SKM-1 treated with dmso at 0.1 percent for 144 hours (cell line): Measurements from ENCODE around the gene TP53I13.

ENCODE experiments used
- DNase-seq: peaks from one replicate; lab custom pipeline; 2025; ENCODE audit not compliant: unreplicated experiment; lab: John Stamatoyannopoulos, UW

The TP53I13 gene

DNA sequence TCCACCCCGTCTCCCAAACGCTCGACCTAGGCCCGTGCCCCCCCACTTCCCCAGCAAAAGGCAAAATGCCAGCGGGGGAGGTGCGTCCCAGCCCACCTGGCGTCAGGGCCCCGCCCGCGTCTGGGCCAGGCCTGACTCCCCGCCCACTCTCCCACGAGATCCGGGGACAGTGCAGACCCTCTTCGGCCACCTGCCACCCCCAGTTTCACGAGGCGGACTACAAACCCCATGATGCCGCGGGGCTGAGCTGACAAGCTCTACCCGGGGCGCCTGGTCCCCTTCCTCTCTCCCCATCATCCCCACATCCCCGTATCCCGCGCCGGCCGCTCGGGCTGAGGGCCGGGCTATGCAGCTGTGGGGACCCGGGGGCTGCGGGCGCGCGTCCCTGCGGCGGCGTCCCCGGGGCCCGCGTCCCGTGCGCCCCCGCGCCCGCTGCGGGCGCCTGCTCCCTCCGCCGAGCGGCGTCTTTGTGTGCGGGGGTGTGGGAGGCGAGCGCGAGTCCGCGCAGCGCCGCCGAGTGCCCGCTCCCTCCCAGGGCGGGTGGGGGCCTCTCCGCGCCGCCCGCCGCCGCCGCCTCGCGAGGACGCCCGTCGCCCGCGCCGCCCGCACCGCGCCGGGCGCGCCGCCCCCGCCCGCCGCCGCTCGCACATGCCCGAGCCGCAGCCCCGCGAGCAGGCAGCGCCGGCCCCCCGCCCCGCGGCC, 24.5 kb downstream of the TP53I13 start, which contains the start of gene ANKRD13B:
ANKRD13B (plus strand) TSS at position 283 of the 702 bp plus-strand sequence. CDS start 490 bp downstream, outside the sequence.
- DNase-seq: peak; percentile 15

DNA sequence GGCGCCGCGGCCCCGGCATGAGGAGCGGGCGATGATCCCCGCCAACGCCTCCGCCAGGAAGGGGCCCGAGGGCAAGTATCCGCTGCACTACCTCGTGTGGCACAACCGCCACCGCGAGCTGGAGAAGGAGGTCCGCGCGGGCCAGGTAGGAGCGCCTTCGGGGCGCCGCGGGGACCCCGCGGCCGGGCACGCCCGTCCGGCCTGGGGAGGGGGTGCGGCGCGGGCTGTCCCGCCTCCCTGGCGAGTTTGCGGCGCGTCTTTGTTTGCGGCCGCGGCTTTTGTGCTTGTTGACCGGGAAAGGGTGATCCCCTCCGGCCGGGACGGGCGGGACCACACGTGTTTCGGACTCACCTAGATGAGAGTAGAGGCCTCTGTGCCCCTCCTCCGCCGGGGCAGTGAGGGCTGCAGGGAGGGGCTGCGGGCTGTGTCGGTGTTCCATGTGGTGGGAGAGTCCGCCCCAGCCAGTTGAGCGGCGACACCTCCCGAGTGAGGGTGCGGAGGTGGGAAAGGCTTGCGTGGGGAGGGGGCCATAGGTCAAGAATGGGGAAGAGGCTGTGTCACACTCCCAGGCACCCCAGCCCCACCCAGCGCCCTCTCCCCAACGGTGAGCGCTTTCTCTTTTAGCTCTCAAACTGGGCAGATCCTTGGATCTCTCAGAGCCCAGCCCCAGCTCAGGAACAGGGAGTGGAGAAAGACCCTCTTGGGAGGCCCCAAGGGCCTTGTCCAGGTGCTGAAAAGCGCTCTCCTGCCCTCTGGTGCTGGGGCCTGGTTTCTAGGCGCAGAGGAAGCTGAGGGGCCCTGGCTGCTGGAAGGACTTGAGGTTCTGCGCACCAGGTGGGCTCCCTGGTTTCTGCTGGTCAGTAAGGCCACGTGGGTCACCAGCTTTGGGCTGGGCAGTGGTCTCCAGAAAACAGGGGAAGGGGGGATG, 25.4 kb downstream of the TP53I13 start:
- DNase-seq: no peak

DNA sequence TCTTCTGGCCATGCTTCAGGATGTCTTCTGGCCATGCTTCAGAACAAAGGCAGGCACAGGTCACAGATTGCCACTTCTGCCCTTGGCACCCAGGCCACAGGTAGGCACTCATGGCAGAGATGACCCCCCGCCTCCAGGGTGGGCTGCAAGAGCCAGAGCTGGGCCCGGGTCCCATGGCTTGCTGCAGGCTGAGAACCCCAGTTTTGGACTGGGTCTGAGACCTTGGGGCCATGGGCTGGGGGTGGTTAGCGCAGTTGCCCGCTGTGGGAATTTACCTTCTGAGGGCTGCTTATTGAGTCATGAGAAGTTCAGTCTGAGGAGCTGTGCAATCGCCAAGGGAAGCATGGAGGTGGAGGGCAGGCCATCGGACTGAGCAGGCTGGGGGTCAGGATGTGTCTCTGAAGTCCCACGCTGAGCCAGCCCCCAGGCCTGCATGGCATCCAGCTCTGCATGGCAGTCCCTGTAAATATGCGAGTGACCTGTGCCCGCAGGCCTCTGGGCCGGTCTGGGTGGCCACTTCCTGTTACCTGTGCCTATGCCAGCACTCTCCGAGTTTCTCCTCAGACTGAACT, 26.1 kb downstream of the TP53I13 start:
- no peak for DNase-seq

DNA sequence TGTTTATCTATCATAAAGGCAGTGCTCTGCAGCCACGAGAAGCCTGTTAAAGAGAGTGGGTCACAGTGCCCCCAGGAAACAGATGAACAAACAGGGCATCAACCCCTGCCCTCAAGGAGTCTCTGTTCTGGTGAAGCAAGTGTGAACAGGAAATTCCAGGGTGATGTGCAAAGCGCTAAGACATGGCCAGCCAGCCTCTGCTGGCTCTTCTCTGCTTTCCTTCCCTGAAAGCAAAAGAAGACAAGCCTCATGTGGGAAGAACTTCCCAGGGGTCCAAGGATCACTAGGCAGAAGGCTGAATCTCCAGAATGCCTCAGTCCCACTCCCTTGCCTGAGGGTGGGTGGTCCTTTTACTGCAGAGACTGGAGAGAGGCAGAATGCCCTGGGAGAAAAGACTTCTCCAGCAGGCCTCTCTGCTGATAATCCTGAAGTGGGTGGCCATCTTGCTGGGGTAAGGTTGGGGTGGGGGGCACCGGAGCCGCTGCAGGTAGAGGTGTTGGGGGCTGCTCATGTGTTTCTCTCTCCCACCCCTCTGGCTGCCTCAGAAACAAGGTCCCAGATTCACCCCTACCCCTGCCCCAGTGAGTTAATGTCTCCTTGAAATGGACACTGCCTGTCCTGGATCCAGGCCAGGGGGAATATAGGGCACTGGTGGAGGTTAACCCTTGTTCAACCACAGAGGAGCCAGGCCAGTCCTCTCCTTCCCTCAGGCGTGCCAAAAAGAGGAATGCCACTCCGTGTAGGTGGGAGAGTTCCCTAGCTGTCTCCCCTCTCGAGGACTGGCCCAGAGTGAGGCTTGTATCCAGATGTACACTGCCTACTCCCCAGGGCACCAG, 26.8 kb downstream of the TP53I13 start:
- no peak for DNase-seq

DNA sequence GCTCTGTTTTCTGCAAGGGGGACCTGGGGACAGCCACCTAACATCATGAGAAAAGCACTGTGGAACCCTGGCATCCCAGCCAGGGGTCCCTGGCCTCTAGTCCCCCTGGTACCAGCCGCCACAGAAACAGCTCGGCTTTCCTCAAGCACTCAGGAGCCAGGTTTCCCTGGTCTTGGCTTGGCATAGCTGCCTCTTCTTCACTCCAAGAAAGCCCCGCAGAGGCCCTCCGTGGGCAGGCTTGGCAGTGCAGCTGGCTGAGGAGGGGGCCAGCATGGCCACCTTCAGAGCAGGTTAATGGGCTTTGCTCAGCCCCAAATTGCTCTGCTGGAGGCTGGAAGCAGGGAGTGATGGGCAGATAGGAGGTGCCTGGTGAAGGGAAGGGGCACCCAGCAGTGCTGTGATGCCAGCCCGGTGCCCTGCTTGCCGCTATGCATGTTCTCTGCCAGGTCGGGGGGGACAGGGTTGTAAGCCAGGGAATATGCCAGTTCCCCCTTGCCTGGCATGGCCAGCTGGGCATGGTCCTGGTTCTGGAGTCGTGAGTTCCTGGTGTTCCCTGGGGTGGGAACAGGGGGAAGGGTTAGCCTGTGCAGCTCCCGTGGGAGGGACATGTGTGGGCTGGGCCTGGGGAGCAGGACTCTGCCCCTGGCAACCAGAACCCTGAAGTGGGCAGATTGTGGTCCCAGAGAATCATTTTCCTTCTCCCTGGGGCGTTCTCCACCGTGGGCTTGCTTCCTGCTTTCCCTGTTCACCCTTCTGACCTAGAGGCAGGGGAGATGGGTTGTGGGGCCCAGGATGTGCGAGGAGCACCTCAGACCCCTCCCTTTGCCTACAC, 27.7 kb downstream of the TP53I13 start:
- DNase-seq: no peak

DNA sequence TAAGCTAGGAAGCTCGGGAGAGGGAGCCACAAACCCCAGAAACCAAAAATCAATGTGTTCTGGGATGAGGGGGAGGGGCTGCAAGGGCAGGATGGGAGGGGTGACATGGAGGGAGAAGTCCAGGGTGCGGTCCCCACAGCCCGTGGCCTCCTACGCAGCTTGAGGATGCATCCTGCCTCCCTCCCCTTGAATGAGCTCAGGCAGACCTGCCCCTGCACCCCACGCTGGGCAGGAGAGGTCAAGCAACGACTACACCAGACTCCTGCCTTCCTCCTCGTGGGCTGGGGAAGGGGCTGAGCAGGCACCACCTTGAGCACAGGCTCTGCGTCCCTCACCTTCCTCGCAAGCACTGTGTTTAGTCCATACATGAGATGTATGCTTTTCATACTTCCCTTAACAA, 28.3 kb downstream of the TP53I13 start:
- DNase-seq: no peak

DNA sequence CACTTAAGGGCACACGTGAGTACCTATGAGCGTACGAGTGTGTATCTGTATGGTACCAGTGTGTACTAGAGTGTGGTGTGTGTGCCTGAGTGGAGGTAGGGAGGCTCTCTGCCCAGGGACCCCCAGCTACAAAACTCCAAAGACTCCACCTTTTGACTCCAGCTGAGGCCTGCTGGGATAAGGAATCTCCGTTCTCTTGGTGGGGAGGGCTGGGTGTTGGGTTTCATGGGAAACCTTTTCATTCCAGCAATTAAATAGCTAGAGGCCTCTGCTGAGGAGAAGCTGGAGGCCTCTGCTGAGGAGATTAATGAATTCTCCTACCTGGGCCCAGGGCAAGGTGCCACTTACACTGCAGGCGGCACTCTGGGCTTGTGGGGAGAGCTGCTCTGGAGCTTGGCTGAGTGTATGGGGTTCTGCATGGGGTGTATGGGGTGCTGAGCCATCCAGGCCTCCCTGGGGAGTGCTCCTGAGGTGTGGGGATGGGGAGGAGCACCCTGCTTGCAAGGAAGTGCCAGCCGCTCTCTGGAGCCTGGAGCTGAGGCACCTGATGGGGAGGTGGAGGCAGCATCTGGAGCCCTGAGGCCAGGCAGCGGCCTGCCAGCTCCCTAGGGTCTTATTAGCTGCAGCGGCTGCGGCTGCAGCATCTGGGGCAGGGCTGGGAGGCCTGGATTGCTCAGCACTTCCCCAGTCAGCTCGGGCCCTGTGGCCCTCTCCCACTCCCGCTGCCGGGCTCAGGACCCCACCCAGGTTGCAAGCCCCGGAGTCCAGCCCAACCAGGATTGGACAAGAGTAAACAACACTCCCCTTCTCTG, 29.1 kb downstream of the TP53I13 start:
- no peak for DNase-seq

DNA sequence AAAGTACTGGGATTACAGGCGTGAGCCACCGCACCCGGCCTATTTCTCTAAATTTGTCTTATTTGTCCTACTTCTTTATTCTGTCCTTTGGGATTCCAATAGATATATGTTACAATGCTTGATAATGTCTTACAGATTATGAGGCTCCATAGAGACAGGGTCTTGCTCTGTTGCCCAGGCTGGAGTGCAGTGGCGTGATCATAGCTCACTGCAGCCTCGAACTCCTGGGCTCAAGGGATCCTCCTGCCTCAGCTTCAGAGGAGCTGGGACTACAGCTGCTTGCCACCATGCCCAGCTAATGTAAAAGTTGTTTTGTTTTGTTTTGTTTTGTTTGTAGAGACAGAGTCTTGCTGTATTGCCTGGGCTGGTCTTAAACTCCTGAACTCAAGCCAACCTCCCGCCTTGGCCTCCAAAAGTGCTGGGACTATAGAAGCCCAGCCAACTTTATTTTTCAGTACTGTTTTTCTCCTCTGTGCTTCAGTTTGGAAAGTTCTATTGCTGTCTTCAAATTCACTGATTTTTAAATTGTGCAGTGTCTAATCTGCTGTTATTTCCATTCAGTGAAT, 34.7 kb downstream of the TP53I13 start:
- DNase-seq: no peak

DNA sequence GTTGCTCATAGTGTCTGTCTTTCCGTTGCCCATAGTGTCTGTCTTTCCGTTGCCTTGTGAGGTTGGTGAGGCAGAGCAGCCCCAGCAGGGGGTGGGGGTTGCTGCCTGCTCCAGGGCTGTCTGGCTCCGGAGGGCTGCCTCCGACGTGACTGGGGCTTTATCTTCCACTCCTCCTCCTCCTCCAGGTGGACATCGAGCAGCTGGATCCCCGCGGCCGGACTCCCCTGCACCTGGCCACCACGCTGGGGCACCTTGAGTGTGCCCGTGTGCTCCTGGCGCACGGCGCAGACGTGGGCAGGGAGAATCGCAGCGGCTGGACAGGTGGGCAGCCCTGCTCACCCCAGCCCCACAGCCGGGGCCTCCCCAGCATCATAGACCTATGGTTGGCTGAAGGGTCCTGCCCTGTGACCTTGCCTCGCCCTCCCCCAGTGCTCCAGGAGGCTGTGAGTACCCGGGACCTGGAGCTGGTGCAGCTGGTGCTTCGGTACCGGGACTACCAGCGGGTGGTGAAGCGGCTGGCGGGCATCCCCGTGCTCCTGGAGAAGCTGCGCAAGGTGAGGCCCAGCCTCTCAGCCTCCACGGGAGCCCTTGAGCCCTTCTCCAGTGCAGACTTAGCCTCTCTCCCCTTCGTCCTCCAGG, 39.2 kb downstream of the TP53I13 start:
- no peak for DNase-seq

DNA sequence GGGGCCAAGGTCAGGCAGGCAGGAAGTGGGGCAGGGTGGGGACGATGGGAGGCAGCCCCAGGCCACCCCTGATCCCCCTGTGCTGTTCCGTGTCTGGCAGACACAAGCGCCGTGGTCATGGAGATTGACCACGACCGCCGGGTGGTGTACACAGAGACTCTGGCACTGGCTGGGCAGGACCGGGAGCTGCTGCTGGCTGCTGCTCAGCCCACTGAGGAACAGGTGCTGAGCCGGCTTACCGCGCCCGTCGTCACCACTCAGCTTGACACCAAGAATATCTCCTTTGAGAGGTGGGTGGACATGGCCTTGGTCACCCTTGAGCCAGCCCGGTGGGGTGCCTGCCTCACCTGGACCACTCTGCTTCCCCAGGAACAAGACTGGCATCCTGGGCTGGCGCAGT, 40.5 kb downstream of the TP53I13 start:
- DNase-seq: no peak

DNA sequence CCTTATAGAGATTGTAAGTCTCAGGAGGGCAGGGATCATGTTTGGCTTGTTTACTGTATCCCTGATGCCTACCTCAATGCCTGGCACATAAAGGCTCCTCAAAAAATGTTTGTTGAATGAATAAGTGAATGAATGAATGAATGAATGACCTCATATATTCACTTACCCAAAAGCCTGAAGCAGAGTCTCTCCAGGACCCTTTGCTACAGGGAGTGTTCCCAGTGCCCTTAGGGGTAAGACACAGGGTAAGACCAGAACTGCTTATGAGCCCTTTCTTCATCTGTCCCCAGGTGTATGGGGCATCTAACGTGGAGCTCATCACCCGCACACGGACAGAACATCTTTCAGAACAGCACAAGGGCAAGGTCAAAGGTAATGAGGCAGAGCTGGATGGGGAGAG, 41.9 kb downstream of the TP53I13 start:
- DNase-seq: no peak

DNA sequence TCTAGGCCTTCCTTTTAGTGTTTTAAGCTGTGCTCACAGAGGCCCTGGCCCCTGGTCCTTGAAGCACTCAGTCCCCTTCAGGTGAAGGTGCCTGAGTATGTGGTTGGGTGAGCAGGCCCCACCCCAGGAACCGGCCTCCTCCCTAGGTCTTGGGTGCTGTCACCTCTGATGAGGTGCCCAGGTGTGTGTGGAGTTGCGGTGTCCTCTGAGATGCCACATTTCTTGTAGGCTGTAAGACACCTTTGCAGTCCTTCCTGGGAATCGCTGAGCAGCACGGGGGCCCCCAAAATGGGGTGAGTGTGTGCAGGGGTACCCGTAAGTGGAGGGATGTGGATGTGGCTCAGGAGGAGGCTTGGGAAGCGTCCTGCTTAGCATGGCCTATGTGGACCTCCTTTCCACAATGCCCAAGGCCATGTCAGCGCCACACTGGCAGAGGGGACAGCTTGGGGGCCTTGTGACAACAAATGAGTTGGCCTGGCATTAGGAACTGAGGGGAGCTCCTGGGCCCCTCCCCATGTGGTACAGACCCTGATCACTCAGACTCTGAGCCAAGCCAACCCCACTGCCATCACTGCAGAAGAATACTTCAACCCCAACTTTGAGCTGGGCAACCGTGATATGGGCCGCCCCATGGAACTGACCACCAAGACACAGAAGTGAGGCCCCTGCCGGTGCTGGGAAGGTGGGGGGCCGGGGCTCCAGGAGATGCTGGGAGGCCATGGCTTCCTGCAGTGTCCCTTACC, 43.0 kb downstream of the TP53I13 start:
- DNase-seq: no peak

DNA sequence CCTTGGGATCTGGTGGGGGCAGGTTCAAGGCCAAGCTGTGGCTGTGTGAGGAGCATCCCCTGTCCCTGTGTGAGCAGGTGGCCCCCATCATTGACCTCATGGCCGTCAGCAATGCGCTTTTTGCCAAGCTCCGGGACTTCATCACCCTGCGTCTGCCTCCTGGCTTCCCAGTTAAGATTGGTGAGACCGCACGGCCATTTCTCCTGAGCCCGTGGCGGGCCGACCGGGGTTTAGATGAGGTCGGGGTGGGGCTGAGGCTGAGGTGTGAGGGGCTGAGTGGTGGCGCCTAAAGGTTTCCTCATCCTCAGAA, 43.5 kb downstream of the TP53I13 start:
- DNase-seq: no peak

DNA sequence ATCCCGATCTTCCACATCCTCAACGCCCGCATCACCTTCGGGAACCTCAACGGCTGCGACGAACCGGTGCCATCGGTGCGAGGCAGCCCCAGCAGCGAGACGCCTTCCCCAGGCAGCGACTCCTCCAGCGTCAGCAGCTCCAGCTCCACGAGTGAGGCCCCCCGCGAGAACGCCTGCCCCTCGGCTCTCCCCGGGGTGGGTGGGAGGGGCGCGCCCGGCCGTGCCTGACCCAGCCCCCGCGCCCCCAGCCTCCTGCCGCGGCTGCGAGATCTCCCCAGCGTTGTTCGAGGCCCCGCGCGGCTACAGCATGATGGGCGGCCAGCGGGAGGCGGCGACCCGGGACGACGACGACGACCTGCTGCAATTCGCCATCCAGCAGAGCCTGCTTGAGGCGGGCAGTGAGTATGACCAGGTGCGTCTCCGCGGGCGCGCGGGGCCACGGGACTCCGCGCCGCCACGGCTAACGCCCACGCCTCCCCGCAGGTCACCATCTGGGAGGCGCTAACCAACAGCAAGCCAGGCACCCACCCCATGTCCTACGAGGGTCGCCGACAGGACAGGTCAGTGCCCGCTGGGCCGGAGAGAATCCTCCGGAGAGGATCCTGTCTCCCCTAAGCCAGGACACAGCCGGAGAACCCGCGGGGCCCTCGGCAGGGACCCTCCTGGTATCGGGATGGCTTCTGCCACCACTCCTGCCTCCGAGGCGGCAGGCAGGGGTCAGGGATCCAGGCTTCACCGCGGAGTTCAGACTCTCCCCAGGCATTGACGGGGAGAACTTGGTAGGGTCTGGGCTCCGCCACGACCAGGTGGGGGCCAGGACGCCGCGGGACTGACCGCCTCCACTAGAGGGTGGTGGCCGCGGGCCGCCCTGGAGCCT, 44.1 kb downstream of the TP53I13 start:
- no peak for DNase-seq

DNA sequence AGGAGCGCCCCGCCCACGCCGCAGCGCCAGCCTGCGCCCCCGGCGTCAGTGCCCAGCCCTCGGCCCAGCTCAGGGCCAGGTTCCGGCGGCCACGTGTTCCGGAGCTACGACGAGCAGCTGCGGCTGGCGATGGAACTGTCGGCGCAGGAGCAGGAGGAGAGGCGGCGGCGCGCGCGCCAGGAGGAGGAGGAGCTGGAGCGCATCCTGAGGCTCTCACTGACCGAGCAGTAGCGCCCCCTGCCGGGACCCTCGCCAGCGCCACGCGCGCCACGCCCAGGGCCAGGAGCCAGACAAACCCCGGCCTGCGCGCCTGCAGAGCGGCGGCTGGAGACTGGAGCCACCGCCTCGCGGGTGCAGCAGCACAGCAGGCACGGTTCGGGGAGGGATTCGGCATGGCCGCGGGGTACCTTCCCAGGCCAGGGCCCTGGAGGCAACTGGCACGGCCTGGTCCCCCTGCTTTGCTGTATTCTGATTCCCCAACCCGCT, 44.9 kb downstream of the TP53I13 start:
- DNase-seq: peak; percentile 86

DNA sequence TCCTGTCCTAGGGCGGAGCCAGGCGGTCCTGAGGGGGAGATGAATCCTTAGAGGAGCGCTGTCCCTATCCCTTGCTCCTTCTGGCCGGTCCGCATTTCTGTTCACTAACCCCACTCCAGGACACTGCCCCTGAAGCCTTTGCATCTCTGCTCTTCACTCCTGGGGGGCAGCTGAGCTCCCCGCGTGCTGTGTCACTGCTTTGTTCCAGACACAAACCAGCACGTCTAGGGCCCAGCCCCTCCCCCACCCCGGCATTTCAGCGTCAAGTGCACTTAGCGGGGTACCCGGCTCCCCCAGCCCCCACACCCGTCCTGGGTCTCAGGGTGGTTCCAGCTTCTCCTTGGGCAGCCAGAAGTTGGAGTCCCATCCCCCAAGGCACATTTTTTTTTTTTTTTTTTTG, 45.4 kb downstream of the TP53I13 start:
- no peak for DNase-seq
